EH (cell line): Measurements from ENCODE around the gene CYTH1.

ENCODE experiments used
- DNase-seq: peaks from one replicate; pipeline ENCODE4 v3.0.0-alpha.2; 2015; ENCODE audit warnings: low read depth

CYTH1 gene

GRCh38 chr17:78804777-78805176 lies 22.7 kb upstream of the CYTH1 start:
- DNase-seq, result no peak

- DNase-seq, result no peak
These were observed 21.2 kb upstream of the CYTH1 start for GRCh38 chr17:78803186-78803845.

- DNase-seq, result no peak
These were observed 20.4 kb upstream of the CYTH1 start for GRCh38 chr17:78802459-78802858.

DNA sequence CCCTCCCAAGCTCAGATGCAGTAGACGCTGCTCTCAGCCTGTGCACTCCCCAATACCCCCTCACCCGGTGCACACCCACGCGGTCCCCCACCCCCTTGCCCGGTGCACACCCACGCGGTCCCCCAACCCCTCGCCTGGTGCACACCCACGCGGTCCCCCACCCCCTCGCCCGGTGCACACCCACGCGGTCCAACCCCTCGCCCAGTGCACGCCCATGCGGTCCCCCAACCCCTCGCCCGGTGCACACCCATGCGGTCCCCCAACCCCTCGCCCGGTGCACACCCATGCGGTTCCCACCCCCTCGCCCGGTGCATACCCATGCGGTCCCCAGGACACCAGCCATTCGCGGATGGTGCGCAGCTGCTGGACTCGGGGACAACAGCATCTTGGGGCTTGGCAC lies 19.9 kb upstream of the CYTH1 start:
- no peak for DNase-seq

- no peak for DNase-seq
These were observed 18.3 kb upstream of the CYTH1 start for GRCh38 chr17:78800132-78800931.

- DNase-seq, result peak; percentile 40
These were observed 16.9 kb upstream of the CYTH1 start for GRCh38 chr17:78798695-78799559.

DNA sequence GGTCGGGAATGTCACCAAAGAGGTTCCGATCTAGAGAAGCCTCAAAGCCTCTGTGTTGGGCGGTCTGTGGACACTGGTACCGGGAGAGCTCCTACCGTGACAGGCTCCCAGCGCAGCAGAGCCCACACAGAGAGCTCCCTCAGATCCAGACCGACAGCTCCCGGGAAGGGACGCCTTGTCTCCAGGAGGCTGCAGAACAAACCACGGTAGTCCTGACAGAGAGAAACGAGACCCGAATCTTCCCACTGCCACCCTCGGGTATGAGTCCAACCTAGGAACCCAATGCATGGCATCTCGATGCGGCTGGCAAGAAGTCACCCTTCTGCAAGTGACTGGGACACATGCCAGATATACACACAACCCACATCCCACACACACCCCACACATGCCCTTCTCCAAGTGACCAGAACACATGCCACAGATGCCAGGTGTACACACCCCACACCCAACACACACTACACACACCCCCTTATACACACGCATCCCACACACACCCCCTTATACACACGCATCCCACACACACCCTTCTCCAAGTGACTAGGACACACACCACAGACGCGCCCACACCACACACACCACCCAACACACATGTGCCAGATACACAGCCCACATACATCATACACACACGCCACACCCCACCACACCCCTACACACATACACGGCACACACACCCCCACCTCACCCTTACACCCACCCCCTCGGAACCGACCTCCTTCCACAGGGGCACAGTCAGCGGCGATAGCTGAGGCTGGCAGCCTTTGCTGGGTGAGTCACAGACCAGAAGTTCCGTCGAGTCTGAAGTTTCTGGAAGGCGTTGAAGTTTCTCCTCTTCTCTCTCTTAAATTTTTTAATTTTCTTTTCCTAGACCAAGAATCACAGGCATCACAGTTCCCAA lies 15.9 kb upstream of the CYTH1 start:
- DNase-seq, result no peak

GRCh38 chr17:78797213-78797612 lies 15.1 kb upstream of the CYTH1 start:
- DNase-seq, result no peak

DNA sequence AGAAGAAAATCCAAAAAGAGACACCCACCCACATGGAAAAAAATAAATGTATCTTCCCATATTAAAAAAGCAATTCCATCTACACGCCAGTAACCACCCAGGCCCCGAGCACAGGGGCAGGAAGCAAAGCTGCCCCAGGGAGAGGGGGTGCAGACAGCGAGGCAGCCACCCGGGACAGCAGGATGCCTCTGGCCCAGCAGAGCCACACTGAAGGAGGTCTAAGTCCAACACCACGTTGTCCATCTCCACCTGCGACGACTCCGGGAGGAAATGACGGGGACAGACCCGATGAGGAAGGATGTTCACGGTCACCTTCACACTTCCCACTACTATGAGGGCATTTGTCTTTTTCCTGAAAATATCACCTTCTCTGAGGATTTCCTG lies 14.4 kb upstream of the CYTH1 start:
- no peak for DNase-seq

DNA sequence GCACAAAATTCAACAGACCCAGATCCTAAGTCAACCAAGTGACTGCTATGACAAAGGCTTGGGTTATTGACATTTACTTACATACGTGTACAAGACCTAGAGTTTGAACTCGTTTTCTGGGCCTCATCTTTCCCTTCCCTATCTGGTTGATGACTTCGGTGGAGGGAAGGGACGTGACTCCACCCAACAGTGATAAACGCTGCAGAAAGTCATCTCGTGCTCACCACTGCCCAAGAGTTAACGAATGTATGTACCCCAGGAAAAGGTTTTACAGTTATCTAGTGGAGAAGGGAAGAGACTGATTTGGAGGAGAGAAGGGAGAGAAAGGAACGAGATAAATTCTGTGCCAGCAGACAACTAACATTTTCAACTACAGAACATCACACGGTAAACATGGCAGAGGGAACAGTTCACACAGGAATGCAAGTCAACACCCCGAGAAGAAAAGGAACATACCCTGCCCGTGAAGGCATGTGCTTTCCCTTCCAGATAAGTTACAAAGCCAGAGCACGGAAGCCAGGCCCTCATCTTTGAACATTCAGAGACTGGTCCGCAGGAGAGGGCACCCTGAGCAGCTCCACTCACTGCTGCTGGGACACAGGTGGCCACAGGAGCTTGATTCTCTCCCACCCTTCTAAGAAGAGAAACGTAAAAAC lies 13.9 kb upstream of the CYTH1 start:
- no peak for DNase-seq

- DNase-seq, result no peak
These were observed 13.0 kb upstream of the CYTH1 start for GRCh38 chr17:78794864-78795640.

GRCh38 chr17:78794399-78794798 lies 12.3 kb upstream of the CYTH1 start:
- no peak for DNase-seq

DNA sequence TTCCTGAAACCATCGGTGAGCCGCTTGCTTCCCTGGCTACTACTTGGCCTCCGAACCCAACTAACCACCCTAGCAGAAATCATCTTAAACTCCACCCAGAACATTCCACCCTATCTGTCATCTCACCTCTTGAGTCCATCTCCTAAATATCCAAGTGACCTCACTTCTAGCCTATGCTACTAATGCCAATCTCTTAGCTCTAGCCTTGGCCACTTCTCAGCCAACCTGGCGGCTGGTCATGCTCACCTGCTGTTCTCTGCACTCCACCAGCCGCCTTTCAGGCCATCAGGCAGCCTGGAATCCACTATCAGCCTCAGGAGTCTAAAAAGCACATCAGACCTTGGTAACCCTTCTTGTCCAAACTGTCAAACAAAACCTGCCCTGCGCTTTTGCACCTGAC lies 11.9 kb upstream of the CYTH1 start:
- no peak for DNase-seq

DNA sequence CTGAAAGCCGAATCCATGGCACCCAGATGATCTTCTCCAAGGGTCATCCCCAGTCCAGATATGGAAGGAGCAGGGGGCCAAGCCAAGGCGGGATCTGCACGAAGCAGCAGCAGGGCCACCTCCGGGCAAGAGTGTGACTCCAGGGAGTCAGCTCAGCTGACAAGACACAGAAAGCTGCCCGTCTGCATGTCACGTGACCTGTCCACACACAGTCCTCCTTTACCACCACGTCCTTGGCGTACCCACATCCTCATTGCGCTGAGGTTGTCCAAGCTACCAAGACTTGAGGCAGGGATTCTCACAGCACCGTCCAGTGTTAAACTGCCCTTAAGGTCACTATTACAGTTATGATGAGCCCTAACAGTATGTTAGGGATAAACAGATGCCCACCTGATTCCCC lies 11.3 kb upstream of the CYTH1 start:
- no peak for DNase-seq

- DNase-seq, result no peak
These were observed 10.0 kb upstream of the CYTH1 start for GRCh38 chr17:78791840-78792709.

DNA sequence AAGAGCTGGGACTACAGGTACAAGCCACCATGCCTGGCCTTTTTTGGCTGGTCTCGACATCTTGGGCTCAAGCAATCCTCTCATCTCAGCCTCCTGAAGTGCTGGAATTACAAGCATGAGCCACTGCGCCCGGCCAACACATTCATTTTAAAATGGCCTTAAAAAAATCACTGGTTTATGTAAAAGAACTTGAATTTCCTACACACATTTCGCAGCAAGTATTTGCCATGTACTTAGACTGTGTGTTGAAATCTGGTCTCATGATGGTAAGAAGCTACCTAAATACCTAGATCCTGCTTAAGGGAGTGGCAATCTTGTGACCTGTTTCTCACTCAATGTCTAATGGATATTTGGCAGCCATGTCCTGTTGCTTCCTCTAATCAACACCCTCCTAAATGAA lies 8.5 kb upstream of the CYTH1 start:
- no peak for DNase-seq

GRCh38 chr17:78789663-78790181 lies 7.6 kb upstream of the CYTH1 start:
- DNase-seq, result peak; percentile 82

DNA sequence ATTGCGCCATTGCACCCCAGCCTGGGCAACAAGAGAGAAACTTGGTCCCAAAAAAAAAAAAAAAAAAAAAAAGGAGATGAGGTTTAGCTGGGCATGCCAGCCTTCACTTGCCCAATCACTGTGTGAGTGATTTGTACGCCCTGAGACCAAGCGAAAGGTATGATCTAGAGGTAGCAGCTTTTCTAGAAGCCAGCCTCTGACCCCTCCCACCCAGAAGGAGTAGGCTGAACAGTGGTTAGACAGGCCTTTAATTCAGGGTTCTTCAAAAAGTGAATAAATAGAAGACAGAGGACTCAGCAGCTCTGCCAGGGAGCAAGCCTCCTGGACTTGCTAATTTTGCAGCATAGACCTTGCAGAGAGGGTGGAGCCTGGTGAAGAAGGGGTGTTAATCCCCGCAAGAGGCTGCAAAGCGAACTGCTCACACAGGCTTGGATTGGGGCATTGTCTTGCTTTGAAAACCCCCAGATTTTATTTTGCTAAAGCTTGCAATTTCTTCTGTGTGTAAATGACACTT lies 7.1 kb upstream of the CYTH1 start:
- no peak for DNase-seq

DNA sequence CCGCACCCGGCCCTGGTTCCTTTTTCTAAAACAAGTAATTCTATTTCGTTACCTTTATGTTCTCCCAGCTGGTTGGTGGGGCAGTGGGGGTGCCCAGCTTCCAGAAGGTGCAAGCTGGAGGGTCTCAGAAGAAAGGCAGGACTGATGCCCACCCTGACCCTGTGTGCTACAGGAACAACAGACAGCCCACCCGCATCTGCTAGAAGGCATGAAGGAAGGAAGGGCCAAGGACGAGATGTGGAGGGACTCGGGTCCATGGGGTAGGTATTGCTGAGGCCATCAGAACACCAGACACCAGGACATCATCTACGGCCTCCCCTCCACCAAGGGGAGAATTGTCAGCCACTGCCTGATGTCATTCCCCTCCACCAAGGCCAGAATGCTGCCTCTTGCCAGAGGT lies 6.4 kb upstream of the CYTH1 start:
- DNase-seq, result no peak
